Panc1 (cell line): ENCODE measurements around the gene AGAP1. TPM values are rescaled to one million over a fixed set of nuclear protein-coding genes. Genes with fewer than 3 reads are reported as not detected.

Source experiments
- ATAC-seq: fragments of 200-7000 bp; cut with Tn5 transposase; 2 replicates; pipeline ENCODE4 v1.9.1; 2020; ENCODE audit warnings: mild to moderate bottlenecking, moderate library complexity
- BruUV-seq: library from RNA; stranded (reverse); fragments of 400-500 nt; replicated peaks from 2 replicates; lab custom pipeline; 2021; lab: Mats Ljungman, UMichigan
- CTCF ChIA-PET: fragments of 300-600 bp; sonication (Branson Sonifier 250); formaldehyde crosslinking; loops from one replicate; lab custom pipeline; 2022; ENCODE audit warnings: antibody characterized with exemption; lab: Charles Lee
- POLR2A ChIA-PET: fragments of 300-600 bp; sonication (Branson Sonifier 250); formaldehyde crosslinking; loops from one replicate; lab custom pipeline; 2022; ENCODE audit warnings: antibody characterized with exemption; lab: Charles Lee
- DNase-seq: peaks from one replicate; pipeline ENCODE4 v3.0.0-alpha.2; 2010; ENCODE audit warnings: low read depth, low spot score
- H3K27ac ChIP-seq: 2 replicates; pipeline ENCODE4 v1.5.1; 2011; ENCODE audit warnings: mild to moderate bottlenecking, low read length, inconsistent platforms
- H3K27me3 ChIP-seq: fragments of 200-500 bp; sonication (Bioruptor generic); 2 replicates; pipeline ENCODE4 v1.6.0; 2014; ENCODE audit warnings: low read length, inconsistent platforms; ENCODE audit not compliant: control insufficient read depth, insufficient read depth
- H3K36me3 ChIP-seq: fragments of 200-500 bp; sonication (Bioruptor generic); 2 replicates; pipeline ENCODE4 v1.5.1; 2014; ENCODE audit warnings: inconsistent platforms, mild to moderate bottlenecking, low read length, moderate library complexity; ENCODE audit not compliant: control insufficient read depth, insufficient read depth
- H3K4me1 ChIP-seq: 2 replicates; pipeline ENCODE4 v1.5.1; 2011; ENCODE audit warnings: inconsistent platforms, mild to moderate bottlenecking, low read length, moderate library complexity; ENCODE audit not compliant: control insufficient read depth, insufficient read depth
- H3K4me3 ChIP-seq, 2 experiments: 2 replicates each; pipeline ENCODE4 v1.5.1; 2011 to 2012; ENCODE audit warnings: low read depth in 2 of 2, low read length in 2 of 2, mild to moderate bottlenecking in 2 of 2, inconsistent platforms in 1 of 2, moderate library complexity in 1 of 2
- H3K9me3 ChIP-seq: fragments of 200-500 bp; sonication (Bioruptor generic); 2 replicates; pipeline ENCODE4 v1.5.1; 2014; ENCODE audit warnings: low read depth, mild to moderate bottlenecking, inconsistent platforms, low read length, moderate library complexity; ENCODE audit not compliant: control insufficient read depth, insufficient read depth
- POLR2AphosphoS5 ChIP-seq: IDR thresholded peaks from 2 replicates; pipeline ENCODE4 v1.6.1; 2012; ENCODE audit warnings: mild to moderate bottlenecking, low read depth, low read length, moderate library complexity
- REST ChIP-seq, 2 experiments: IDR thresholded peaks; 2 replicates each; pipeline ENCODE4 v1.6.1; 2011 to 2012; ENCODE audit warnings: low read depth in 2 of 2, control low read depth in 1 of 2, low read length in 1 of 2, mild to moderate bottlenecking in 1 of 2, moderate library complexity in 1 of 2; ENCODE audit not compliant: insufficient read depth in 1 of 2
- SIN3A ChIP-seq: IDR thresholded peaks from 2 replicates; pipeline ENCODE4 v1.6.1; 2012; ENCODE audit warnings: low read depth, mild to moderate bottlenecking, low read length, moderate library complexity, borderline replicate concordance; ENCODE audit not compliant: insufficient read depth
- TCF7L2 ChIP-seq: IDR thresholded peaks from 2 replicates; pipeline ENCODE4 v1.6.1; 2011; ENCODE audit warnings: mild to moderate bottlenecking, low read depth, low read length, inconsistent platforms
- in situ Hi-C: cut with HindIII; loops from 2 replicates; pipeline ENCODE4 v1.10.0; 2016; ENCODE audit warnings: low sequenced_read_pairs, low pct_unique_long_range_greater_than_20kb
- intact Hi-C: fragments of 100-400 bp; cut with micrococcal nuclease; formaldehyde crosslinking; loops from one replicate; pipeline ENCODE4 v1.10.0; 2022; ENCODE audit not compliant: unreplicated experiment
- total RNA-seq: library from RNA; stranded (reverse); gene quantifications from one replicate; pipeline ENCODE4 v1.2.1, GENCODE V29; 2021; ENCODE audit not compliant: unreplicated experiment
- TF ChIP-seq, protein P1 (sequence below): fragments of 450-650 bp; IDR thresholded peaks from 2 replicates; pipeline ENCODE4 v1.5.1; 2017; ENCODE audit warnings: mild to moderate bottlenecking

Gene AGAP1
- total RNA-seq, 1 experiment from 2014 or later: 38.9 TPM

- BruUV-seq: no TSS peak
- ATAC-seq (no peak), DNase-seq (no peak)
- intact Hi-C loops (no loop called here), in situ Hi-C loops (no loop called here)
- TF ChIP-seq REST (IDR thresholded peaks at IDR 0.05; ENCODE audit: insufficient read depth in 1 of 2, low read depth in 2 of 2, low read length in 1 of 2) (no peak), POLR2AphosphoS5 (no peak), TCF7L2 (no peak)
- no peaks in the 10 kb centered on the region for H3K27me3 ChIP-seq
- no peaks in the 10 kb centered on the region for H3K36me3 ChIP-seq
- H3K27ac ChIP-seq: no peak overlapping the region
- CTCF ChIA-PET: no interaction called here
- no peaks in the 10 kb centered on the region for H3K4me1 ChIP-seq
- POLR2A ChIA-PET: no interaction called here
- H3K9me3 ChIP-seq: no peaks in the 10 kb centered on the region
- H3K4me3 ChIP-seq: no peak overlapping the region
Observed at GRCh38 chr2:235529621-235530020, 35.8 kb downstream of the AGAP1 start.

GRCh38 chr2:235530735-235531134 lies 36.9 kb downstream of the AGAP1 start:
- Histone ChIP-seq H3K4me1 (no peaks in the 10 kb centered on the region), H3K27ac (no peak overlapping the region), H3K4me3 (no peak overlapping the region), H3K9me3 (no peaks in the 10 kb centered on the region), H3K27me3 (no peaks in the 10 kb centered on the region), H3K36me3 (no peaks in the 10 kb centered on the region)
- BruUV-seq: no TSS peak
- no peak for ATAC-seq
- ChIA-PET CTCF (interaction anchor here (0.5 kb wide), 1 partner anchor 59 kb away, joined by 4 read pairs; no protein-coding TSS in a partner anchor), POLR2A (no interaction called here)
- DNase-seq: no peak
- TF ChIP-seq REST (IDR thresholded peaks at IDR 0.05; ENCODE audit: insufficient read depth in 1 of 2, low read depth in 2 of 2, low read length in 1 of 2) (no peak), SIN3A (no peak), POLR2AphosphoS5 (no peak), TCF7L2 (no peak)
- TF ChIP-seq, protein P1, sequence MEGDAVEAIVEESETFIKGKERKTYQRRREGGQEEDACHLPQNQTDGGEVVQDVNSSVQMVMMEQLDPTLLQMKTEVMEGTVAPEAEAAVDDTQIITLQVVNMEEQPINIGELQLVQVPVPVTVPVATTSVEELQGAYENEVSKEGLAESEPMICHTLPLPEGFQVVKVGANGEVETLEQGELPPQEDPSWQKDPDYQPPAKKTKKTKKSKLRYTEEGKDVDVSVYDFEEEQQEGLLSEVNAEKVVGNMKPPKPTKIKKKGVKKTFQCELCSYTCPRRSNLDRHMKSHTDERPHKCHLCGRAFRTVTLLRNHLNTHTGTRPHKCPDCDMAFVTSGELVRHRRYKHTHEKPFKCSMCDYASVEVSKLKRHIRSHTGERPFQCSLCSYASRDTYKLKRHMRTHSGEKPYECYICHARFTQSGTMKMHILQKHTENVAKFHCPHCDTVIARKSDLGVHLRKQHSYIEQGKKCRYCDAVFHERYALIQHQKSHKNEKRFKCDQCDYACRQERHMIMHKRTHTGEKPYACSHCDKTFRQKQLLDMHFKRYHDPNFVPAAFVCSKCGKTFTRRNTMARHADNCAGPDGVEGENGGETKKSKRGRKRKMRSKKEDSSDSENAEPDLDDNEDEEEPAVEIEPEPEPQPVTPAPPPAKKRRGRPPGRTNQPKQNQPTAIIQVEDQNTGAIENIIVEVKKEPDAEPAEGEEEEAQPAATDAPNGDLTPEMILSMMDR: no peak
- intact Hi-C loops (no loop called here), in situ Hi-C loops (no loop called here)
